H1 (cell line): ENCODE data around the gene FOXO6. TPM values are rescaled to one million over a fixed set of nuclear protein-coding genes. Genes with fewer than 3 reads are reported as not detected.

Experiments used
- EZH2 ChIP-seq: fragments of 200-600 bp; sonication (generic); IDR thresholded peaks from 2 replicates; pipeline ENCODE4 v1.7.1; 2012; ENCODE audit warnings: low read depth, mild to moderate bottlenecking, moderate library complexity, low read length, inconsistent platforms; ENCODE audit not compliant: severe bottlenecking
- GTF2F1 ChIP-seq: IDR thresholded peaks from 2 replicates; pipeline ENCODE4 v1.6.1; 2012; ENCODE audit warnings: low read depth, low read length, improper control_type of control experiment, borderline replicate concordance
- POU5F1 ChIP-seq: IDR thresholded peaks from 2 replicates; pipeline ENCODE4 v1.6.1; 2011; ENCODE audit warnings: low read depth, mild to moderate bottlenecking, low read length, moderate library complexity
- SIX5 ChIP-seq: IDR thresholded peaks from 2 replicates; pipeline ENCODE4 v1.6.1; 2011; ENCODE audit warnings: mild to moderate bottlenecking, low read depth, low read length
- YY1 ChIP-seq: IDR thresholded peaks from 2 replicates; pipeline ENCODE4 v1.6.1; 2011; ENCODE audit warnings: low read depth, mild to moderate bottlenecking, low read length
- polyA plus RNA-seq, 7 experiments: library from polyadenylated mRNA; depleted of rRNA in 3 of 7; stranded (reverse) in 5 of 7; unstranded in 2 of 7; fragments of >200 nt in 5 of 7; fragments of 200-250 nt in 2 of 7; gene quantifications; 1 replicate in 5 of 7; 2 replicates in 1 of 7; 4 replicates in 1 of 7; pipeline versions ENCODE4 v1.2.1 to v1.2.3, GENCODE V29; 2011 to 2013; ENCODE audit warnings: missing spikeins in 2 of 7, mixed read lengths in 2 of 7
- total RNA-seq: library from RNA; stranded (reverse); fragmentation: NEBNext Ultra II Directional; extraction: Animal tissue kit (Norgen Biotek cat#: 25700); gene quantifications from 2 replicates; pipeline ENCODE4 v1.2.1, GENCODE V29; 2021

The FOXO6 gene
- total and polyA plus RNA-seq, 2 of the 8 experiments (the other 6 are each of a cell fraction or from before 2014, with no cell fraction given) = 0.59 to 3.0 TPM

- no peak for TF ChIP-seq GTF2F1
- no peak for TF ChIP-seq SIX5
- TF ChIP-seq EZH2 = no peak
- TF ChIP-seq YY1 = no peak
- TF ChIP-seq POU5F1 = no peak
Observed at GRCh38 chr1:41349361-41350054, 11.7 kb upstream of the FOXO6 start (continued).
